IPS-20b (cell line): Measurements from ENCODE around the gene PUM1.
"Not testable (repeated sequence)": the region's sequence is repeated elsewhere in the genome, so short reads cannot be mapped to it uniquely, and the experiment has no call there.

Experiments used
- H3K27ac ChIP-seq: one replicate; pipeline ENCODE4 v1.5.1; 2013; ENCODE audit warnings: low read length
- H3K27me3 ChIP-seq: 2 replicates; pipeline ENCODE4 v1.6.1; 2013; ENCODE audit warnings: mild to moderate bottlenecking, low read length, inconsistent platforms; ENCODE audit not compliant: insufficient read depth
- H3K36me3 ChIP-seq: 2 replicates; pipeline ENCODE4 v1.6.1; 2013; ENCODE audit warnings: low read depth, mild to moderate bottlenecking, inconsistent platforms, low read length, moderate library complexity; ENCODE audit not compliant: insufficient read depth
- H3K4me1 ChIP-seq: 2 replicates; pipeline ENCODE4 v1.6.1; 2013; ENCODE audit warnings: mild to moderate bottlenecking, control low read depth, inconsistent platforms, low read length, moderate library complexity; ENCODE audit not compliant: insufficient read depth
- H3K4me3 ChIP-seq: 2 replicates; pipeline ENCODE4 v1.5.1; 2013; ENCODE audit warnings: mild to moderate bottlenecking, low read length, inconsistent platforms
- H3K9ac ChIP-seq: 2 replicates; pipeline ENCODE4 v1.6.1; 2013; ENCODE audit warnings: low read depth, mild to moderate bottlenecking, inconsistent platforms, low read length, moderate library complexity
- H3K9me3 ChIP-seq: 2 replicates; pipeline ENCODE4 v1.6.1; 2013; ENCODE audit warnings: mild to moderate bottlenecking, low read depth, low read length, inconsistent platforms; ENCODE audit not compliant: insufficient read depth

PUM1 gene

GRCh38 chr1:31040038-31040437, 25.5 kb downstream of the PUM1 start:
- peaks cover 50% of the 10 kb centered on the region for H3K36me3 ChIP-seq
- H3K27ac ChIP-seq: no peak overlapping the region
- H3K9me3 ChIP-seq: no peaks in the 10 kb centered on the region
- no peak overlapping the region for H3K4me3 ChIP-seq
- H3K9ac ChIP-seq: no peak overlapping the region
- no peaks in the 10 kb centered on the region for H3K27me3 ChIP-seq
- no peaks in the 10 kb centered on the region for H3K4me1 ChIP-seq

- not testable (repeated sequence) for H3K27me3 ChIP-seq, H3K4me3 ChIP-seq, H3K9ac ChIP-seq, H3K9me3 ChIP-seq, H3K4me1 ChIP-seq, H3K27ac ChIP-seq
- H3K36me3 ChIP-seq: peaks cover 52% of the 10 kb centered on the region
These were observed 26.6 kb downstream of the PUM1 start for GRCh38 chr1:31038935-31039334.

GRCh38 chr1:31038360-31038759, 27.2 kb downstream of the PUM1 start:
- Histone ChIP-seq H3K36me3 (peaks cover 50% of the 10 kb centered on the region), H3K27ac (no peak overlapping the region), H3K4me3 (no peak overlapping the region), H3K4me1 (no peaks in the 10 kb centered on the region; the same call in 1 of the 2 replicates), H3K27me3 (no peaks in the 10 kb centered on the region), H3K9me3 (no peaks in the 10 kb centered on the region), H3K9ac (no peak overlapping the region)

GRCh38 chr1:31036749-31037500, 28.6 kb downstream of the PUM1 start:
- H3K36me3 ChIP-seq: peaks cover 39% of the 10 kb centered on the region
- H3K4me1 ChIP-seq: peaks cover 7% of the 10 kb centered on the region; the same call in 1 of the 2 replicates
- H3K9me3 ChIP-seq: no peaks in the 10 kb centered on the region
- no peak overlapping the region for H3K9ac ChIP-seq
- no peak overlapping the region for H3K27ac ChIP-seq
- no peak overlapping the region for H3K4me3 ChIP-seq
- no peaks in the 10 kb centered on the region for H3K27me3 ChIP-seq

GRCh38 chr1:31033598-31033997, 31.9 kb downstream of the PUM1 start:
- H3K9me3 ChIP-seq: no peaks in the 10 kb centered on the region
- no peak overlapping the region for H3K4me3 ChIP-seq
- no peak overlapping the region for H3K9ac ChIP-seq
- H3K36me3 ChIP-seq: peaks cover 38% of the 10 kb centered on the region
- H3K27me3 ChIP-seq: no peaks in the 10 kb centered on the region
- no peak overlapping the region for H3K27ac ChIP-seq
- H3K4me1 ChIP-seq: peaks cover 22% of the 10 kb centered on the region; the same call in 1 of the 2 replicates

- Histone ChIP-seq H3K9ac (0 out of 2 replicates have a peak overlapping the region, but pooled peaks have one; percentile 24), H3K4me1 (peaks cover 26% of the 10 kb centered on the region; the same call in 1 of the 2 replicates), H3K36me3 (peaks cover 45% of the 10 kb centered on the region), H3K4me3 (peak overlapping the region; percentile 37; the same call in 1 of the 2 replicates), H3K27me3 (no peaks in the 10 kb centered on the region), H3K9me3 (no peaks in the 10 kb centered on the region), H3K27ac (no peak overlapping the region)
These were observed 33.3 kb downstream of the PUM1 start for GRCh38 chr1:31032266-31032665.

- H3K4me3 ChIP-seq: peak overlapping the region; percentile 37; the same call in 1 of the 2 replicates
- no peaks in the 10 kb centered on the region for H3K9me3 ChIP-seq
- H3K27me3 ChIP-seq: no peaks in the 10 kb centered on the region
- 0 out of 2 replicates have a peak overlapping the region, but pooled peaks have one; percentile 24 for H3K9ac ChIP-seq
- H3K27ac ChIP-seq: no peak overlapping the region
- peaks cover 29% of the 10 kb centered on the region for H3K4me1 ChIP-seq
- peaks cover 44% of the 10 kb centered on the region for H3K36me3 ChIP-seq
These were observed 34.0 kb downstream of the PUM1 start for GRCh38 chr1:31031330-31032143.

- H3K9ac ChIP-seq: no peak overlapping the region
- H3K27ac ChIP-seq: no peak overlapping the region
- no peaks in the 10 kb centered on the region for H3K27me3 ChIP-seq
- H3K4me1 ChIP-seq: peaks cover 41% of the 10 kb centered on the region
- peaks cover 38% of the 10 kb centered on the region for H3K36me3 ChIP-seq
- H3K9me3 ChIP-seq: no peaks in the 10 kb centered on the region
- no peak overlapping the region for H3K4me3 ChIP-seq
These were observed 36.5 kb downstream of the PUM1 start for GRCh38 chr1:31029026-31029425.

GRCh38 chr1:31027693-31028526, 37.6 kb downstream of the PUM1 start:
- no peaks in the 10 kb centered on the region for H3K27me3 ChIP-seq
- H3K4me3 ChIP-seq: no peak overlapping the region
- no peak overlapping the region for H3K9ac ChIP-seq
- H3K4me1 ChIP-seq: peaks cover 42% of the 10 kb centered on the region
- no peaks in the 10 kb centered on the region for H3K9me3 ChIP-seq
- no peak overlapping the region for H3K27ac ChIP-seq
- H3K36me3 ChIP-seq: peaks cover 40% of the 10 kb centered on the region

- Histone ChIP-seq H3K36me3 (peaks cover 63% of the 10 kb centered on the region), H3K4me3 (no peak overlapping the region), H3K9ac (no peak overlapping the region), H3K4me1 (peaks cover 16% of the 10 kb centered on the region), H3K27ac (no peak overlapping the region), H3K27me3 (no peaks in the 10 kb centered on the region), H3K9me3 (no peaks in the 10 kb centered on the region)
These were observed 43.3 kb downstream of the PUM1 start for GRCh38 chr1:31022259-31022658.

- H3K4me1 ChIP-seq: peaks cover 10% of the 10 kb centered on the region
- H3K27me3 ChIP-seq: no peaks in the 10 kb centered on the region
- peaks cover 61% of the 10 kb centered on the region for H3K36me3 ChIP-seq
- H3K9ac ChIP-seq: no peak overlapping the region
- H3K27ac ChIP-seq: no peak overlapping the region
- H3K4me3 ChIP-seq: no peak overlapping the region
- no peaks in the 10 kb centered on the region for H3K9me3 ChIP-seq
These were observed 45.3 kb downstream of the PUM1 start for GRCh38 chr1:31020007-31020790.
